H1 (cell line): ENCODE results near the gene KCNK7. TPM values are rescaled to one million over a fixed set of nuclear protein-coding genes. Genes with fewer than 3 reads are reported as not detected.

Experiments
- CTCF ChIA-PET: fragments of 300-600 bp; sonication (Branson Sonifier 250); formaldehyde crosslinking; loops from one replicate; lab custom pipeline; 2021; ENCODE audit not compliant: partially characterized antibody; lab: Charles Lee
- POLR2A ChIA-PET: fragments of 300-600 bp; sonication (Branson Sonifier 250); formaldehyde crosslinking; loops from one replicate; lab custom pipeline; 2021; ENCODE audit warnings: inconsistent platforms; ENCODE audit not compliant: partially characterized antibody; lab: Charles Lee
- DNase-seq, 2 experiments: peaks; one replicate each; pipeline versions ENCODE4 v3.0.0 to v3.0.0-alpha.2; 2010 to 2022; ENCODE audit warnings: low spot score in 2 of 2, low read depth in 1 of 2, mixed read lengths in 1 of 2
- FAIRE-seq: peaks from 2 replicates; lab custom pipeline; 2011; peaks lifted over from hg19 to GRCh38; lab: Jason Lieb, UNC
- H2AFZ ChIP-seq: 2 replicates; pipeline ENCODE4 v1.8.1; 2012; ENCODE audit warnings: low read length, inconsistent platforms
- H2AK5ac ChIP-seq: 2 replicates; pipeline ENCODE4 v1.6.1; 2013; ENCODE audit warnings: low read depth, low read length
- H2BK120ac ChIP-seq: replicated peaks from 2 replicates; pipeline ENCODE3; 2013; ENCODE audit warnings: low read depth, low read length, inconsistent platforms
- H2BK12ac ChIP-seq: 2 replicates; pipeline ENCODE4 v1.6.1; 2013; ENCODE audit warnings: low read depth, low read length
- H2BK15ac ChIP-seq: 2 replicates; pipeline ENCODE4 v1.6.1; 2013; ENCODE audit warnings: low read length
- H2BK20ac ChIP-seq: 2 replicates; pipeline ENCODE4 v1.6.1; 2013; ENCODE audit warnings: low read length
- H2BK5ac ChIP-seq: 2 replicates; pipeline ENCODE4 v1.6.1; 2013; ENCODE audit warnings: low read depth, low read length
- H3K14ac ChIP-seq: 2 replicates; pipeline ENCODE4 v1.6.1; 2013; ENCODE audit warnings: inconsistent platforms; ENCODE audit not compliant: insufficient read length
- H3K18ac ChIP-seq: 2 replicates; pipeline ENCODE4 v1.6.1; 2013; ENCODE audit warnings: low read length; ENCODE audit errors: extremely low read depth
- H3K23ac ChIP-seq: 2 replicates; pipeline ENCODE4 v1.6.1; 2013; ENCODE audit warnings: inconsistent platforms; ENCODE audit not compliant: insufficient read length
- H3K23me2 ChIP-seq: 2 replicates; pipeline ENCODE4 v1.6.1; 2013; ENCODE audit warnings: low read depth, low read length
- H3K27ac ChIP-seq: 2 replicates; pipeline ENCODE4 v1.6.1; 2011; ENCODE audit warnings: low read depth, low read length, inconsistent platforms
- H3K27me3 ChIP-seq, 4 experiments: replicated peaks in 1 of 4; 1 replicate in 1 of 4; 2 replicates in 3 of 4; pipeline versions ENCODE4 v1.6.1 to v1.8.1; 2011 to 2013; ENCODE audit warnings: low read length in 3 of 4, mild to moderate bottlenecking in 3 of 4, inconsistent platforms in 2 of 4, mixed read lengths in 2 of 4, moderate library complexity in 1 of 4; ENCODE audit not compliant: control insufficient read depth in 3 of 4, insufficient read depth in 3 of 4; ENCODE audit errors: extremely low read depth in 1 of 4
- H3K36me3 ChIP-seq, 4 experiments: 2 replicates each; pipeline versions ENCODE4 v1.6.1 to v1.8.1; 2011 to 2013; ENCODE audit warnings: mild to moderate bottlenecking in 4 of 4, low read length in 3 of 4, moderate library complexity in 2 of 4, control low read depth in 1 of 4, inconsistent platforms in 1 of 4; ENCODE audit not compliant: insufficient read depth in 4 of 4, control insufficient read depth in 2 of 4
- H3K4ac ChIP-seq: replicated peaks from 2 replicates; pipeline ENCODE3; 2013; ENCODE audit warnings: low read length, low read depth, mixed read lengths, inconsistent platforms; ENCODE audit not compliant: insufficient read length
- H3K4me1 ChIP-seq, 4 experiments: replicated peaks in 1 of 4; 1 replicate in 1 of 4; 2 replicates in 3 of 4; pipeline versions ENCODE4 v1.6.1 to v1.8.1; 2011 to 2013; ENCODE audit warnings: low read length in 3 of 4, inconsistent platforms in 2 of 4, mixed read lengths in 1 of 4; ENCODE audit not compliant: insufficient read depth in 4 of 4, control insufficient read depth in 3 of 4
- H3K4me2 ChIP-seq, 2 experiments: 2 replicates each; pipeline versions ENCODE4 v1.6.1 to v1.8.1; 2011 to 2013; ENCODE audit warnings: low read depth in 2 of 2, low read length in 2 of 2, control low read depth in 1 of 2, inconsistent platforms in 1 of 2, mild to moderate bottlenecking in 1 of 2; ENCODE audit not compliant: insufficient read depth in 1 of 2
- H3K4me3 ChIP-seq, 4 experiments: fragments of 200-600, 300-600 bp in 1 of 4; sonication (generic), shearing (Covaris generic), sonication (Bioruptor Twin) in 1 of 4; 2 replicates each; pipeline versions ENCODE4 v1.5.1 to v1.8.1; 2011 to 2016; ENCODE audit warnings: low read length in 4 of 4, low read depth in 3 of 4, control low read depth in 2 of 4, inconsistent platforms in 2 of 4, mild to moderate bottlenecking in 2 of 4, mixed read lengths in 1 of 4, moderate library complexity in 1 of 4; ENCODE audit not compliant: insufficient read depth in 2 of 4; ENCODE audit errors: extremely low read depth in 1 of 4
- H3K56ac ChIP-seq: replicated peaks from 2 replicates; pipeline ENCODE3; 2013; ENCODE audit warnings: low read depth, mild to moderate bottlenecking, mixed read lengths, low read length, inconsistent platforms; ENCODE audit not compliant: insufficient read length
- H3K79me1 ChIP-seq: 2 replicates; pipeline ENCODE4 v1.6.1; 2013; ENCODE audit warnings: low read depth, low read length, control low read depth
- H3K79me2 ChIP-seq, 2 experiments: 2 replicates each; pipeline versions ENCODE4 v1.6.1 to v1.8.1; 2012 to 2013; ENCODE audit warnings: low read length in 2 of 2, mild to moderate bottlenecking in 2 of 2, inconsistent platforms in 1 of 2; ENCODE audit not compliant: insufficient read depth in 2 of 2, control insufficient read depth in 1 of 2
- H3K9ac ChIP-seq, 4 experiments: replicated peaks in 1 of 4; 1 replicate in 1 of 4; 2 replicates in 3 of 4; pipeline versions ENCODE4 v1.6.1 to v1.8.1; 2011 to 2013; ENCODE audit warnings: low read depth in 3 of 4, low read length in 3 of 4, control low read depth in 2 of 4, mild to moderate bottlenecking in 2 of 4, moderate library complexity in 2 of 4, inconsistent platforms in 1 of 4; ENCODE audit errors: extremely low read depth in 1 of 4
- H3K9me3 ChIP-seq, 2 experiments: 2 replicates each; pipeline versions ENCODE4 v1.6.1 to v1.8.1; 2012 to 2013; ENCODE audit warnings: mild to moderate bottlenecking in 2 of 2, moderate library complexity in 2 of 2, control low read depth in 1 of 2, inconsistent platforms in 1 of 2, low read depth in 1 of 2, low read length in 1 of 2, mixed read lengths in 1 of 2; ENCODE audit not compliant: insufficient read depth in 2 of 2
- H4K20me1 ChIP-seq, 2 experiments: replicated peaks in 1 of 2; 2 replicates each; pipeline versions ENCODE3 to v1.8.1; 2011 to 2013; ENCODE audit warnings: inconsistent platforms in 2 of 2, low read length in 2 of 2, mild to moderate bottlenecking in 1 of 2; ENCODE audit not compliant: insufficient read depth in 2 of 2, control insufficient read depth in 1 of 2
- H4K5ac ChIP-seq: 2 replicates; pipeline ENCODE4 v1.6.1; 2013; ENCODE audit warnings: low read length, low read depth, mixed read lengths, inconsistent platforms; ENCODE audit not compliant: insufficient read length
- H4K8ac ChIP-seq: 2 replicates; pipeline ENCODE4 v1.8.0; 2013; ENCODE audit warnings: mild to moderate bottlenecking, moderate library complexity, low read length, inconsistent platforms; ENCODE audit not compliant: insufficient read depth; ENCODE audit errors: extremely low read depth
- H4K91ac ChIP-seq: replicated peaks from 2 replicates; pipeline ENCODE3; 2013; ENCODE audit warnings: low read length, mixed read lengths, inconsistent platforms; ENCODE audit not compliant: insufficient read length
- HDAC2 ChIP-seq, 2 experiments: fragments of 300-600 bp in 1 of 2; sonication (generic) in 1 of 2; IDR thresholded peaks; 2 replicates each; pipeline ENCODE4 v1.6.1; 2011 to 2012; ENCODE audit warnings: low read depth in 2 of 2, low read length in 2 of 2, mild to moderate bottlenecking in 2 of 2, moderate library complexity in 2 of 2, borderline replicate concordance in 1 of 2, inconsistent platforms in 1 of 2
- MAFK ChIP-seq: IDR thresholded peaks from 2 replicates; pipeline ENCODE4 v1.6.1; 2012; ENCODE audit warnings: low read depth, mild to moderate bottlenecking, improper control_type of control experiment, low read length
- POU5F1 ChIP-seq: IDR thresholded peaks from 2 replicates; pipeline ENCODE4 v1.6.1; 2011; ENCODE audit warnings: low read depth, mild to moderate bottlenecking, low read length, moderate library complexity
- SP1 ChIP-seq: IDR thresholded peaks from 2 replicates; pipeline ENCODE4 v1.6.1; 2011; ENCODE audit warnings: low read depth, low read length
- WGBS, 2 experiments: shearing (Covaris generic) in 1 of 2; methylation state at CpG; one replicate each; pipeline versions ENCODE4 v1.1.6 to v1.1.7; 2013 to 2015; ENCODE audit warnings: low lambda C conversion rate in 2 of 2, mixed read lengths in 2 of 2, inconsistent platforms in 1 of 2, low coverage in 1 of 2, missing lambda C conversion rate in 1 of 2; ENCODE audit not compliant: insufficient replicate concordance in 2 of 2, insufficient coverage in 1 of 2, insufficient read length in 1 of 2; ENCODE audit errors: extremely low coverage in 1 of 2, missing lambda C conversion rate in 1 of 2; 5-methylcytosine and 5-hydroxymethylcytosine counted together
- polyA plus RNA-seq, 7 experiments: library from polyadenylated mRNA; depleted of rRNA in 3 of 7; stranded (reverse) in 5 of 7; unstranded in 2 of 7; fragments of >200 nt in 5 of 7; fragments of 200-250 nt in 2 of 7; gene quantifications; 1 replicate in 5 of 7; 2 replicates in 1 of 7; 4 replicates in 1 of 7; pipeline versions ENCODE4 v1.2.1 to v1.2.3, GENCODE V29; 2011 to 2013; ENCODE audit warnings: missing spikeins in 2 of 7, mixed read lengths in 2 of 7
- total RNA-seq: library from RNA; stranded (reverse); fragmentation: NEBNext Ultra II Directional; extraction: Animal tissue kit (Norgen Biotek cat#: 25700); gene quantifications from 2 replicates; pipeline ENCODE4 v1.2.1, GENCODE V29; 2021
- TF ChIP-seq, protein P1 (sequence below): IDR thresholded peaks from 2 replicates; pipeline ENCODE4 v1.6.1; 2011; ENCODE audit warnings: low read length, improper control_type of control experiment

KCNK7 gene
- total and polyA plus RNA-seq, 2 of the 8 experiments (the other 6 are each of a cell fraction or from before 2014, with no cell fraction given), result 0.74 to 1.0 TPM

GRCh38 chr11:65622011-65622410 is 26.4 kb upstream of the KCNK7 start:
- Histone ChIP-seq H4K5ac (no peak overlapping the region), H3K56ac (no peak overlapping the region), H3K27me3 (no peaks in the 10 kb centered on the region), H2BK15ac (no peak overlapping the region), H3K23me2 (no peaks in the 10 kb centered on the region), H2BK5ac (no peak overlapping the region), H3K79me1 (peaks cover 10% of the 10 kb centered on the region; the same call in 1 of the 2 replicates), H4K20me1 (peaks cover 5 to 37% of the 10 kb centered on the region in 2 experiments), H2AK5ac (no peak overlapping the region), H3K9ac (no peak overlapping the region), H4K8ac (0 out of 2 replicates have a peak overlapping the region, but pooled peaks have one; percentile 25), H3K4me1 (peaks cover 0 to 1% (median 0%) of the 10 kb centered on the region in 4 experiments; a peak in 1 of 7 replicates), H2BK120ac (no peak overlapping the region), H3K4me3 (no peak overlapping the region), H3K9me3 (no peaks in the 10 kb centered on the region), H3K23ac (no peak overlapping the region), H2AFZ (no peak overlapping the region), H3K4me2 (no peak overlapping the region), H3K4ac (no peak overlapping the region), H3K27ac (no peak overlapping the region), H4K91ac (no peak overlapping the region), H3K79me2 (peaks cover 0 to 7% of the 10 kb centered on the region in 2 experiments; a peak in 3 of 4 replicates), H3K14ac (no peak overlapping the region), H3K18ac (no peak overlapping the region), H2BK20ac (no peak overlapping the region), H3K36me3 (peaks cover 11 to 59% (median 31%) of the 10 kb centered on the region in 4 experiments; a peak in 7 of 8 replicates), H2BK12ac (no peak overlapping the region)
- DNase-seq, result no peak
- CTCF ChIA-PET, result interaction anchor here (0.9 to 1.1 kb wide), 2 partner anchors 9 to 11 kb away, joined by 3 to 5 read pairs; no protein-coding TSS in a partner anchor
- WGBS, 2 experiments, result 95% methylated on average over 12 of the region's 16 CpGs; no CpG with 5 or more reads in 1 of the 2 experiments
- POLR2A ChIA-PET, result interaction anchor here (1.3 kb wide), 1 partner anchor 22 kb away, joined by 4 read pairs; no protein-coding TSS in a partner anchor
- TF ChIP-seq HDAC2 (IDR thresholded peaks at IDR 0.05; ENCODE audit: borderline replicate concordance in 1 of 2, low read depth in 2 of 2, low read length in 2 of 2) (no peak), SP1 (no peak), POU5F1 (no peak), MAFK (no peak)
- TF ChIP-seq, protein P1, sequence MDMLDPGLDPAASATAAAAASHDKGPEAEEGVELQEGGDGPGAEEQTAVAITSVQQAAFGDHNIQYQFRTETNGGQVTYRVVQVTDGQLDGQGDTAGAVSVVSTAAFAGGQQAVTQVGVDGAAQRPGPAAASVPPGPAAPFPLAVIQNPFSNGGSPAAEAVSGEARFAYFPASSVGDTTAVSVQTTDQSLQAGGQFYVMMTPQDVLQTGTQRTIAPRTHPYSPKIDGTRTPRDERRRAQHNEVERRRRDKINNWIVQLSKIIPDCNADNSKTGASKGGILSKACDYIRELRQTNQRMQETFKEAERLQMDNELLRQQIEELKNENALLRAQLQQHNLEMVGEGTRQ, result no peak
- FAIRE-seq, result no peak
